Activated T-cell treated with anti-CD3 and anti-CD28 coated beads for 4 hours (primary cell): ENCODE measurements around the gene PPID.
"Not testable (repeated sequence)": the region's sequence is repeated elsewhere in the genome, so short reads cannot be mapped to it uniquely, and the experiment has no call there.

Source experiments
- DNase-seq: peaks from one replicate; pipeline ENCODE4 v3.0.0-alpha.2; 2020

The PPID gene

GRCh38 chr4:158722917-158723793, at the start of gene PPID:
PPID (minus strand) TSS chr4:158723396; CDS start chr4:158723288, 108 bp downstream.
- DNase-seq = peak; percentile 76

GRCh38 chr4:158771776-158772175, 48.6 kb upstream of the PPID start:
- no peak for DNase-seq

- DNase-seq = no peak
Observed at GRCh38 chr4:158770671-158771070, 47.5 kb upstream of the PPID start.

- peak; percentile 9 for DNase-seq
Observed at GRCh38 chr4:158769175-158769921, 46.2 kb upstream of the PPID start.

- peak; percentile 40 for DNase-seq
Observed at GRCh38 chr4:158768555-158769174, 45.5 kb upstream of the PPID start, which contains the start of gene FNIP2. FNIP2 (plus strand) TSS chr4:158769026; CDS start chr4:158769213, 187 bp downstream.

- no peak for DNase-seq
Observed at GRCh38 chr4:158767451-158767850, 44.3 kb upstream of the PPID start.

GRCh38 chr4:158766434-158767044, 43.3 kb upstream of the PPID start:
- no peak for DNase-seq

- DNase-seq = no peak
Observed at GRCh38 chr4:158763462-158763861, 40.3 kb upstream of the PPID start.

- no peak for DNase-seq
Observed at GRCh38 chr4:158762553-158762952, 39.4 kb upstream of the PPID start.

GRCh38 chr4:158760866-158761265, 37.7 kb upstream of the PPID start:
- DNase-seq = no peak

- not testable (repeated sequence) for DNase-seq
Observed at GRCh38 chr4:158759539-158759938, 36.3 kb upstream of the PPID start.

GRCh38 chr4:158758703-158759102, 35.5 kb upstream of the PPID start:
- no peak for DNase-seq

- no peak for DNase-seq
Observed at GRCh38 chr4:158758142-158758541, 34.9 kb upstream of the PPID start.

GRCh38 chr4:158756588-158756987, 33.4 kb upstream of the PPID start:
- DNase-seq = no peak

- DNase-seq = not testable (repeated sequence)
Observed at GRCh38 chr4:158755819-158756218, 32.6 kb upstream of the PPID start.

GRCh38 chr4:158754385-158755180, 31.4 kb upstream of the PPID start:
- no peak for DNase-seq

- DNase-seq = no peak
Observed at GRCh38 chr4:158750379-158750778, 27.2 kb upstream of the PPID start.

- not testable (repeated sequence) for DNase-seq
Observed at GRCh38 chr4:158746537-158746936, 23.3 kb upstream of the PPID start.

- no peak for DNase-seq
Observed at GRCh38 chr4:158741326-158742021, 18.3 kb upstream of the PPID start.

GRCh38 chr4:158739600-158739999, 16.4 kb upstream of the PPID start:
- no peak for DNase-seq

GRCh38 chr4:158738866-158739265, 15.7 kb upstream of the PPID start:
- no peak for DNase-seq
